Measurements from ENCODE around the gene CSGALNACT2. TPM values are rescaled to one million over a fixed set of nuclear protein-coding genes. Genes with fewer than 3 reads are reported as not detected.

CSGALNACT2 gene
- total and polyA plus RNA-seq, 4 experiments from 2014 or later, result 21.1 to 48.2 (median 34.4) TPM

- POLR2A ChIA-PET (ENCODE audit: partially characterized antibody), result interaction anchor here (0.8 to 1.4 kb wide), 4 partner anchors 63 to 160 kb away, joined by 3 to 6 read pairs (median 4); partner anchors contain the start of gene CSGALNACT2
- H3K4me3 Mint-ChIP-seq, result peak overlapping the region; percentile 58 to 91 (median 83)
These were observed 64.0 kb downstream of the CSGALNACT2 start for GRCh38 chr10:43202224-43202656.

GRCh38 chr10:43202657-43203447 lies 64.6 kb downstream of the CSGALNACT2 start:
- intact Hi-C loops (cut with micrococcal nuclease), result loop anchor here (1.0 to 10.0 kb wide), 4 partner anchors 52 to 159 kb away; partner anchors contain the start of gene CSGALNACT2
- peak overlapping the region in 5 of 8 donors; percentile 43 to 91 (median 82) for H3K4me3 Mint-ChIP-seq
- peaks cover 0 to under 1% (median 0%) of the 10 kb centered on the region in 8 donors for H3K9me3 Mint-ChIP-seq
- H3K36me3 Mint-ChIP-seq, result peaks cover 0 to 6% of the 10 kb centered on the region in 2 donors
- peak overlapping the region in 2 of 7 donors; percentile 32 to 46 for H3K27ac Mint-ChIP-seq
- H3K27me3 Mint-ChIP-seq, result no peaks in the 10 kb centered on the region
- no peaks in the 10 kb centered on the region for H3K9me3 ChIP-seq (ENCODE audit: control insufficient read depth in 1 of 2, low read length in 2 of 2)
- peak overlapping the region in 1 of 2 donors; percentile 32 for H3K4me3 ChIP-seq (ENCODE audit: low read length in 2 of 2)
- no peak overlapping the region for H3K27ac ChIP-seq (ENCODE audit: low read depth, low read length)
- no peaks in the 10 kb centered on the region for H3K36me3 ChIP-seq (ENCODE audit: insufficient read depth, low read length)
- peak in 3 of 5 donors; percentile 15 to 58 (median 21) for DNase-seq
- peaks cover 0 to 10% (median 2%) of the 10 kb centered on the region in 4 donors for H3K4me1 Mint-ChIP-seq
- peaks cover 8% of the 10 kb centered on the region for H3K4me1 ChIP-seq (ENCODE audit: insufficient read depth, low read length)
- CTCF ChIA-PET (ENCODE audit: partially characterized antibody), result interaction anchor here (1.0 to 3.6 kb wide), 13 partner anchors 9 to 146 kb away, joined by 3 to 20 read pairs (median 8); partner anchors contain the start of gene CSGALNACT2
- no peaks in the 10 kb centered on the region for H3K27me3 ChIP-seq (ENCODE audit: insufficient read depth, low read length)
- POLR2A ChIA-PET (ENCODE audit: partially characterized antibody), result interaction anchor here (0.8 to 1.4 kb wide), 5 partner anchors 64 to 159 kb away, joined by 3 to 4 read pairs (median 3); partner anchors contain the start of gene CSGALNACT2

More at GRCh38 chr10:43202224-43202656, 64.0 kb downstream of the CSGALNACT2 start:
- H3K27ac ChIP-seq (ENCODE audit: low read depth, low read length), result no peak overlapping the region
- H3K4me1 ChIP-seq (ENCODE audit: insufficient read depth, low read length), result peaks cover 8% of the 10 kb centered on the region
- Mint-ChIP-seq H3K27me3 (no peaks in the 10 kb centered on the region), H3K9me3 (peaks cover 0 to 4% (median 0%) of the 10 kb centered on the region in 8 donors), H3K4me1 (peaks cover 0 to 10% (median 2%) of the 10 kb centered on the region in 4 donors), H3K36me3 (peaks cover 0 to 8% of the 10 kb centered on the region in 2 donors), H3K27ac (peak overlapping the region in 5 of 7 donors; percentile 19 to 53 (median 42))
- H3K9me3 ChIP-seq (ENCODE audit: control insufficient read depth in 1 of 2, low read length in 2 of 2), result no peaks in the 10 kb centered on the region
- intact Hi-C loops (cut with micrococcal nuclease), result loop anchor here (1.0 to 10.0 kb wide), 4 partner anchors 53 to 160 kb away; partner anchors contain the start of gene CSGALNACT2
- H3K36me3 ChIP-seq (ENCODE audit: insufficient read depth, low read length), result no peaks in the 10 kb centered on the region
- CTCF ChIA-PET (ENCODE audit: partially characterized antibody), result interaction anchor here (0.9 to 2.0 kb wide), 13 partner anchors 9 to 147 kb away, joined by 3 to 13 read pairs (median 5); partner anchors contain the start of gene CSGALNACT2
- H3K4me3 ChIP-seq (ENCODE audit: low read length in 2 of 2), result peak overlapping the region in 1 of 2 donors; percentile 32
- DNase-seq, result peak in 4 of 5 donors; percentile 37 to 51 (median 44)
- H3K27me3 ChIP-seq (ENCODE audit: insufficient read depth, low read length), result no peaks in the 10 kb centered on the region

- Mint-ChIP-seq H3K27ac (no peak overlapping the region), H3K9me3 (no peaks in the 10 kb centered on the region), H3K36me3 (peaks cover 0 to 3% of the 10 kb centered on the region in 2 donors), H3K27me3 (no peaks in the 10 kb centered on the region), H3K4me3 (no peak overlapping the region), H3K4me1 (peaks cover 0 to 10% (median 2%) of the 10 kb centered on the region in 4 donors)
- Histone ChIP-seq H3K4me3 (ENCODE audit: low read length in 2 of 2) (no peak overlapping the region), H3K27ac (ENCODE audit: low read depth, low read length) (no peak overlapping the region), H3K4me1 (ENCODE audit: insufficient read depth, low read length) (peaks cover 8% of the 10 kb centered on the region), H3K27me3 (ENCODE audit: insufficient read depth, low read length) (no peaks in the 10 kb centered on the region), H3K9me3 (ENCODE audit: control insufficient read depth in 1 of 2, low read length in 2 of 2) (no peaks in the 10 kb centered on the region), H3K36me3 (ENCODE audit: insufficient read depth, low read length) (no peaks in the 10 kb centered on the region)
- CTCF ChIA-PET (ENCODE audit: partially characterized antibody), result interaction anchor here (1.0 to 3.6 kb wide), 13 partner anchors 9 to 145 kb away, joined by 3 to 20 read pairs (median 8); partner anchors contain the start of gene CSGALNACT2
- peak in 2 of 5 donors; percentile 13 to 17 for DNase-seq
- POLR2A ChIA-PET (ENCODE audit: partially characterized antibody), result interaction anchor here (0.7 to 2.0 kb wide), 4 partner anchors 9 to 84 kb away, joined by 3 to 5 read pairs (median 4); partner anchors contain the start of genes CSGALNACT2 and RASGEF1A
- intact Hi-C loops (cut with micrococcal nuclease), result loop anchor here (5.0 to 10.0 kb wide), 3 partner anchors 51 to 159 kb away; no protein-coding TSS in a partner anchor
These were observed 65.3 kb downstream of the CSGALNACT2 start for GRCh38 chr10:43203448-43204041.

GRCh38 chr10:43204042-43204942 lies 66.0 kb downstream of the CSGALNACT2 start:
- Mint-ChIP-seq H3K36me3 (peaks cover 0 to 3% of the 10 kb centered on the region in 2 donors), H3K4me1 (peaks cover 0 to 10% (median 2%) of the 10 kb centered on the region in 4 donors), H3K4me3 (peak overlapping the region in 4 of 8 donors; percentile 13 to 55 (median 34)), H3K27me3 (no peaks in the 10 kb centered on the region), H3K9me3 (no peaks in the 10 kb centered on the region), H3K27ac (peak overlapping the region in 1 of 7 donors; percentile 15)
- ChIA-PET POLR2A (ENCODE audit: partially characterized antibody) (interaction anchor here (0.7 to 2.0 kb wide), 8 partner anchors 10 to 89 kb away, joined by 3 to 6 read pairs (median 3); partner anchors contain the start of genes CSGALNACT2 and RASGEF1A), CTCF (ENCODE audit: partially characterized antibody) (interaction anchor here (0.6 to 3.6 kb wide), 29 partner anchors 8 to 272 kb away, joined by 3 to 20 read pairs (median 3); partner anchors contain the start of genes CSGALNACT2 and FXYD4)
- H3K27ac ChIP-seq (ENCODE audit: low read depth, low read length), result no peak overlapping the region
- H3K4me3 ChIP-seq (ENCODE audit: low read length in 2 of 2), result no peak overlapping the region
- H3K36me3 ChIP-seq (ENCODE audit: insufficient read depth, low read length), result no peaks in the 10 kb centered on the region
- H3K9me3 ChIP-seq (ENCODE audit: control insufficient read depth in 1 of 2, low read length in 2 of 2), result no peaks in the 10 kb centered on the region
- intact Hi-C loops (cut with micrococcal nuclease), result loop anchor here (5.0 to 10.0 kb wide), 3 partner anchors 51 to 158 kb away; no protein-coding TSS in a partner anchor
- H3K4me1 ChIP-seq (ENCODE audit: insufficient read depth, low read length), result peaks cover 8% of the 10 kb centered on the region
- H3K27me3 ChIP-seq (ENCODE audit: insufficient read depth, low read length), result no peaks in the 10 kb centered on the region
- no peak for DNase-seq

GRCh38 chr10:43204943-43205671 lies 66.9 kb downstream of the CSGALNACT2 start:
- H3K4me1 ChIP-seq (ENCODE audit: insufficient read depth, low read length), result peaks cover 8% of the 10 kb centered on the region
- peak in 4 of 5 donors; percentile 29 to 52 (median 47) for DNase-seq
- peak overlapping the region in 2 of 7 donors; percentile 53 to 66 for H3K27ac Mint-ChIP-seq
- intact Hi-C loops (cut with micrococcal nuclease), result loop anchor here (1.0 to 10.0 kb wide), 4 partner anchors 50 to 157 kb away; no protein-coding TSS in a partner anchor
- H3K36me3 ChIP-seq (ENCODE audit: insufficient read depth, low read length), result no peaks in the 10 kb centered on the region
- no peaks in the 10 kb centered on the region for H3K9me3 ChIP-seq (ENCODE audit: control insufficient read depth in 1 of 2, low read length in 2 of 2)
- no peak overlapping the region for H3K27ac ChIP-seq (ENCODE audit: low read depth, low read length)
- POLR2A ChIA-PET (ENCODE audit: partially characterized antibody), result interaction anchor here (0.9 to 2.0 kb wide), 5 partner anchors 25 to 88 kb away, joined by 3 to 6 read pairs (median 3); partner anchors contain the start of genes CSGALNACT2 and RASGEF1A
- H3K27me3 ChIP-seq (ENCODE audit: insufficient read depth, low read length), result no peaks in the 10 kb centered on the region
- H3K4me3 Mint-ChIP-seq, result no peak overlapping the region
- no peaks in the 10 kb centered on the region for H3K36me3 Mint-ChIP-seq
- CTCF ChIA-PET (ENCODE audit: partially characterized antibody), result interaction anchor here (0.6 to 3.6 kb wide), 31 partner anchors 9 to 390 kb away, joined by 3 to 20 read pairs (median 3); partner anchors contain the start of genes CSGALNACT2 and FXYD4
- no peaks in the 10 kb centered on the region for H3K27me3 Mint-ChIP-seq
- H3K9me3 Mint-ChIP-seq, result no peaks in the 10 kb centered on the region
- H3K4me3 ChIP-seq (ENCODE audit: low read length in 2 of 2), result no peak overlapping the region
- peaks cover 0 to 10% (median 2%) of the 10 kb centered on the region in 4 donors for H3K4me1 Mint-ChIP-seq

Data from CD4-positive, alpha-beta memory T cell (primary cell).